Loucy (cell line): ENCODE results near the gene BHLHE40.

Experiments
- EZH2phosphoT487 ChIP-seq: fragments of 200-600 bp; IDR thresholded peaks from 2 replicates; pipeline ENCODE4 v1.6.1; 2018; ENCODE audit warnings: antibody characterized with exemption, mild to moderate bottlenecking, moderate library complexity, borderline replicate concordance
- TF ChIP-seq, protein P1 (sequence below): fragments of 200-600 bp; sonication (generic); conservative IDR thresholded peaks from 2 replicates; pipeline ENCODE4 v1.5.1; 2014; ENCODE audit warnings: mild to moderate bottlenecking, antibody characterized with exemption, low read length

GRCh38 chr3:4977001-4977852, 2.0 kb upstream of the BHLHE40 start:
- TF ChIP-seq, protein P1, sequence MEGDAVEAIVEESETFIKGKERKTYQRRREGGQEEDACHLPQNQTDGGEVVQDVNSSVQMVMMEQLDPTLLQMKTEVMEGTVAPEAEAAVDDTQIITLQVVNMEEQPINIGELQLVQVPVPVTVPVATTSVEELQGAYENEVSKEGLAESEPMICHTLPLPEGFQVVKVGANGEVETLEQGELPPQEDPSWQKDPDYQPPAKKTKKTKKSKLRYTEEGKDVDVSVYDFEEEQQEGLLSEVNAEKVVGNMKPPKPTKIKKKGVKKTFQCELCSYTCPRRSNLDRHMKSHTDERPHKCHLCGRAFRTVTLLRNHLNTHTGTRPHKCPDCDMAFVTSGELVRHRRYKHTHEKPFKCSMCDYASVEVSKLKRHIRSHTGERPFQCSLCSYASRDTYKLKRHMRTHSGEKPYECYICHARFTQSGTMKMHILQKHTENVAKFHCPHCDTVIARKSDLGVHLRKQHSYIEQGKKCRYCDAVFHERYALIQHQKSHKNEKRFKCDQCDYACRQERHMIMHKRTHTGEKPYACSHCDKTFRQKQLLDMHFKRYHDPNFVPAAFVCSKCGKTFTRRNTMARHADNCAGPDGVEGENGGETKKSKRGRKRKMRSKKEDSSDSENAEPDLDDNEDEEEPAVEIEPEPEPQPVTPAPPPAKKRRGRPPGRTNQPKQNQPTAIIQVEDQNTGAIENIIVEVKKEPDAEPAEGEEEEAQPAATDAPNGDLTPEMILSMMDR = no peak
- no peak for TF ChIP-seq EZH2phosphoT487
